HG03064 (cell line): ENCODE measurements around the gene SELENOO.

Experiments used
- ATAC-seq: cut with Tn5 transposase; IDR thresholded peaks from one replicate; pipeline ENCODE4 v1.9.1; 2021; ENCODE audit warnings: low read depth; ENCODE audit not compliant: unreplicated experiment

The SELENOO gene

GRCh38 chr22:50228366-50228765, 27.6 kb downstream of the SELENOO start:
- no peak for ATAC-seq

GRCh38 chr22:50229370-50229769, 28.6 kb downstream of the SELENOO start:
- ATAC-seq: no peak

GRCh38 chr22:50232481-50233151, 31.8 kb downstream of the SELENOO start:
- no peak for ATAC-seq

GRCh38 chr22:50233223-50233622, 32.4 kb downstream of the SELENOO start:
- ATAC-seq: no peak

GRCh38 chr22:50236731-50237409, 36.1 kb downstream of the SELENOO start:
- ATAC-seq: no peak

- no peak for ATAC-seq
Measured at GRCh38 chr22:50238755-50239154, 37.9 kb downstream of the SELENOO start.

- ATAC-seq: no peak
Measured at GRCh38 chr22:50242406-50242949, 41.7 kb downstream of the SELENOO start.

- no peak for ATAC-seq
Measured at GRCh38 chr22:50243685-50244419, 43.0 kb downstream of the SELENOO start.

- ATAC-seq: peak; percentile 63
Measured at GRCh38 chr22:50244420-50245213, 43.8 kb downstream of the SELENOO start, which contains the start of gene TUBGCP6. Gene TUBGCP6 (minus strand): TSS chr22:50245023. CDS start chr22:50244459, 564 bp downstream.

- no peak for ATAC-seq
Measured at GRCh38 chr22:50245214-50246072, 44.6 kb downstream of the SELENOO start.

- ATAC-seq: no peak
Measured at GRCh38 chr22:50246242-50247175, 45.7 kb downstream of the SELENOO start.

GRCh38 chr22:50247748-50248147, 46.9 kb downstream of the SELENOO start:
- ATAC-seq: no peak

GRCh38 chr22:50248196-50249081, 47.6 kb downstream of the SELENOO start:
- ATAC-seq: no peak

GRCh38 chr22:50249341-50250248, 48.8 kb downstream of the SELENOO start:
- no peak for ATAC-seq

- no peak for ATAC-seq
Measured at GRCh38 chr22:50250249-50250554, 49.4 kb downstream of the SELENOO start.
